Activated CD4-positive, CD25-positive, alpha-beta regulatory T cell (primary cell): Measurements from ENCODE around the gene SLC25A24.
"Not testable (repeated sequence)": the region's sequence is repeated elsewhere in the genome, so short reads cannot be mapped to it uniquely, and the experiment has no call there.

Experiments
- DNase-seq, 4 experiments: peaks; one replicate each; lab custom pipeline; 2025; lab: John Stamatoyannopoulos, UW

Gene SLC25A24

GRCh38 chr1:108194051-108194450 lies 6.1 kb downstream of the SLC25A24 start:
- no peak for DNase-seq

GRCh38 chr1:108193333-108193732 lies 6.8 kb downstream of the SLC25A24 start:
- no peak for DNase-seq

- no peak for DNase-seq
These were observed 7.6 kb downstream of the SLC25A24 start for GRCh38 chr1:108192581-108192980.

GRCh38 chr1:108190686-108191416 lies 9.3 kb downstream of the SLC25A24 start:
- DNase-seq = no peak

- DNase-seq = no peak
These were observed 10.0 kb downstream of the SLC25A24 start for GRCh38 chr1:108190001-108190634.

GRCh38 chr1:108188801-108189200 lies 11.3 kb downstream of the SLC25A24 start:
- no peak for DNase-seq

- no peak for DNase-seq
These were observed 17.0 kb downstream of the SLC25A24 start for GRCh38 chr1:108182959-108183700.

- no peak for DNase-seq
These were observed 21.1 kb downstream of the SLC25A24 start for GRCh38 chr1:108179018-108179417.

GRCh38 chr1:108162409-108162808 lies 37.7 kb downstream of the SLC25A24 start:
- DNase-seq = not testable (repeated sequence)

GRCh38 chr1:108159951-108160350 lies 40.2 kb downstream of the SLC25A24 start:
- not testable (repeated sequence) for DNase-seq

- DNase-seq = no peak
These were observed 41.2 kb downstream of the SLC25A24 start for GRCh38 chr1:108158893-108159453.

- no peak for DNase-seq
These were observed 45.8 kb downstream of the SLC25A24 start for GRCh38 chr1:108154314-108154713.

- no peak for DNase-seq
These were observed 47.3 kb downstream of the SLC25A24 start for GRCh38 chr1:108152782-108153222.

- no peak for DNase-seq
These were observed 48.6 kb downstream of the SLC25A24 start for GRCh38 chr1:108151548-108151947.

- DNase-seq = no peak
These were observed 50.2 kb downstream of the SLC25A24 start for GRCh38 chr1:108149796-108150467.

GRCh38 chr1:108144569-108144968 lies 55.6 kb downstream of the SLC25A24 start:
- not testable (repeated sequence) for DNase-seq

GRCh38 chr1:108142773-108143394 lies 57.3 kb downstream of the SLC25A24 start:
- DNase-seq = no peak

- no peak for DNase-seq
These were observed 57.9 kb downstream of the SLC25A24 start for GRCh38 chr1:108142258-108142657.

- no peak for DNase-seq
These were observed 58.5 kb downstream of the SLC25A24 start for GRCh38 chr1:108141621-108142020.

- DNase-seq = no peak
These were observed 59.2 kb downstream of the SLC25A24 start for GRCh38 chr1:108140936-108141335.

- no peak for DNase-seq
These were observed 60.0 kb downstream of the SLC25A24 start for GRCh38 chr1:108140177-108140576.
